GM13977 (cell line): ENCODE results near the gene SETBP1.

Source experiments
- DNase-seq: peaks from one replicate; pipeline ENCODE4 v3.0.0; 2012; ENCODE audit warnings: low spot score
- in situ Hi-C: fragments of 300-500 bp; cut with MboI; formaldehyde crosslinking; loops from one replicate; pipeline ENCODE4 v1.12.0; 2022; ENCODE audit warnings: low sequenced_read_pairs, low pct_unique_long_range_greater_than_20kb, mixed read lengths, inconsistent platforms; ENCODE audit not compliant: unreplicated experiment
- TF ChIP-seq, protein P1 (sequence below): IDR thresholded peaks from 2 replicates; pipeline ENCODE4 v1.5.1; 2012; ENCODE audit warnings: mild to moderate bottlenecking, control low read depth; ENCODE audit not compliant: insufficient read depth; ENCODE audit errors: extremely low read depth, missing control alignments

The SETBP1 gene

GRCh38 chr18:44737623-44738022 is 56.9 kb downstream of the SETBP1 start:
- in situ Hi-C loops, result no loop called here
- no peak for DNase-seq
- TF ChIP-seq, protein P1, sequence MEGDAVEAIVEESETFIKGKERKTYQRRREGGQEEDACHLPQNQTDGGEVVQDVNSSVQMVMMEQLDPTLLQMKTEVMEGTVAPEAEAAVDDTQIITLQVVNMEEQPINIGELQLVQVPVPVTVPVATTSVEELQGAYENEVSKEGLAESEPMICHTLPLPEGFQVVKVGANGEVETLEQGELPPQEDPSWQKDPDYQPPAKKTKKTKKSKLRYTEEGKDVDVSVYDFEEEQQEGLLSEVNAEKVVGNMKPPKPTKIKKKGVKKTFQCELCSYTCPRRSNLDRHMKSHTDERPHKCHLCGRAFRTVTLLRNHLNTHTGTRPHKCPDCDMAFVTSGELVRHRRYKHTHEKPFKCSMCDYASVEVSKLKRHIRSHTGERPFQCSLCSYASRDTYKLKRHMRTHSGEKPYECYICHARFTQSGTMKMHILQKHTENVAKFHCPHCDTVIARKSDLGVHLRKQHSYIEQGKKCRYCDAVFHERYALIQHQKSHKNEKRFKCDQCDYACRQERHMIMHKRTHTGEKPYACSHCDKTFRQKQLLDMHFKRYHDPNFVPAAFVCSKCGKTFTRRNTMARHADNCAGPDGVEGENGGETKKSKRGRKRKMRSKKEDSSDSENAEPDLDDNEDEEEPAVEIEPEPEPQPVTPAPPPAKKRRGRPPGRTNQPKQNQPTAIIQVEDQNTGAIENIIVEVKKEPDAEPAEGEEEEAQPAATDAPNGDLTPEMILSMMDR, result no peak

DNA sequence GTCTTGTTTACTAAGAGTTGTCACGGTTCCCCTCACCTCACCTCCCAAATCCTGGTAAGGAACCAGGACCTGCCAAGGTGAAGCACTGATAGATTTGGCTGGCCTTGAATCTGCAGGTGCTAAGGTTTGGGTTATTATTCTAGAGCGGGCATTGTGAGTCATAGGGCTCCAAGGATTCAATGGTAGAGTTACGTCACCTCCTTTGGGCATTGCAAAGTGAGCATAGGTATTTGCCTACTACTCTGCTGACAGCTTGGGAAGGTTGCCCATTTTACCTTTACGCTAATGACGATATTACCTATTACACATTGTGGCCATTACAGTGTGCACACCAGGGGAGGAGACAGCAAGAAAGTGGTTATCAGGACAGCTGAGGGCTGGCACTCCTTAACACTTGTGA is 59.3 kb downstream of the SETBP1 start:
- DNase-seq, result no peak
- in situ Hi-C loops, result no loop called here

DNA sequence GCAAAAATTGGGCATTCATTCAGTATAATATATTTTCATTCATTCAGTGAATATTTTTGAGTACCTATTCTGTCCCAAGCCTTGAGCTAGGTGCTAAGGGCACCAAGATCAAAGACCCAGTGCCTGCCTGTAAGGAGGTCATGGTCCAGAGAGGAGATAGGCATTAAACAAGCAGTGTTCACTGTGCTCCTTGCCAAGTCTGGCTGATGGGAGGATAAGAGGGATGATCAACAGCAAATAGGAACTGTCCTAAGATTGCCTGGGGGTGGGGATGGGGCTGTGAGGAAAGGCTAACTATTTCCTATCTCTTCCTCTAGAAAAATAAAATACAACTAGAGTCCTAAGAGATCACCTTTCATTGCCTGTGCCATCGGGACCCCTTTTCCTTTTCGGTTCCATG is 60.4 kb downstream of the SETBP1 start:
- TF ChIP-seq, protein P1, result no peak
- in situ Hi-C loops, result no loop called here
- no peak for DNase-seq

More for the DNA sequence above, 59.3 kb downstream of the SETBP1 start:
- TF ChIP-seq, protein P1, result no peak

GRCh38 chr18:44741511-44741910 is 60.8 kb downstream of the SETBP1 start:
- in situ Hi-C loops, result no loop called here
- no peak for DNase-seq
- TF ChIP-seq, protein P1, result no peak

DNA sequence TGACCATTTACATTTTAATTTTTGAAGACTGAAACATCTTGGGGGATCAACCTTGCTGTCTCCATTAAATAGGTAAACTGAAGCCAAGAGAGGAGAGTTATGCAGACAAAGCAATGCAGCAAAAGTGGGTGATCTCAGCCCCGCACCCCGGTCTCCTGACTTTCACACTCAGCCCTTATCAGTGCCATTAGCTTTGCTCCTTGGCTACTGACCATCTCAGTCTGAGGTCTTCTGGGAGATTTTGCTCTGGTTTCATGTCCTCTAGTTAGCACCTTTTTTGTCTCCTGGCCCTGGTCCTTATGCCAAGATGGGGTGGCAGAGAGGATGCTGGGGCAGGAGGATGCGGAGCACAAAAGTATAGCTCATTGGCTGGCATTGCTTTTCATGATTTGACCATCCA is 61.4 kb downstream of the SETBP1 start:
- DNase-seq, result no peak
- TF ChIP-seq, protein P1, result no peak
- in situ Hi-C loops, result no loop called here

DNA sequence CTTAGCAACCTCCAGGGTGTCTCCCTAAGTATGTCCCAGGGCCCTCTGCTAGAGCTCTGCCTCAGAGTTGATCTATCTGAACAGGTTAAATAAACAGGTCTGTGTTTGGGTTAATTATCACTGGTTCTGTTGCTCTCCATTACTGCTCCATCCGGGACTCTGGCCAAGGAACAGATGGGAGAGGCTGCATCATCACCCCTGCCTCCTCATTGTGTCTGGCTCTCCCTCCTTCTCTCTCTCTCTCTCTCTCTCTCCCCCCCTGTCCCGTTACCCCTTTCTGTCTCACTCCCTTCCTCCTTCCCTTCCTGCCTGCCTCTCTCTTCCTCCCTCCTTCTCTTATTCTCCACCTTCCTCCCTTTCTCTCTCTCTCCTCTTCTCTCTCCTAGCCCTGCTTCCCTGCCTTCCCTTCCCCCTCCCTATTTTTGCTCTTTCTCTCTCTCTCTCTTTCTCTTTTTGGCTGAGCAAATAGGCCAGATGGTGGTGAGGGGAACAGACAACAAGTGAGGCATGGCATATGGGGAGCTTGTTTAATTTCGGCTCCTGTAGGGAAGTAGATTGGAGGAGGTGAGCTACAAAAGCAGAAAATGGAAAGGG is 62.1 kb downstream of the SETBP1 start:
- TF ChIP-seq, protein P1, result no peak
- in situ Hi-C loops, result no loop called here
- no peak for DNase-seq

DNA sequence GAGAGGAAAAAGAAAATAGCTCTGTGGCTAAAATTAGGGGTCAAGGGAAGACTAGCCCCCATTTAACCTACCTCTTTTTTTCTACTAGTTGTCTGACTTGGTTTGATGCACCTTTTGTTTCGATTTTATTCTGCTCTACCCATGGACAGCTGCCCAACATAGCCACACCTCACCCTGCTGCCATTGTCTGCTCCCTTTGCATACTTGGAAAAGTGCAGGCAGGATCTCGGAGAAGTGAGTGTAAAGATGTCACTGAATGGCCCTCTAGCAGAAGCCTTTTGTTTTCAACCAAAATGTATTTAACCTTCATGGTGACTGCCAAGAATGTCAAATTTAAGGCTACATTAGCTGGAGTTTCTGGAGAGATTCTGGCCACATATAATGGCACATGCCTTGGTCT is 62.9 kb downstream of the SETBP1 start:
- DNase-seq, result no peak
- in situ Hi-C loops, result no loop called here
- TF ChIP-seq, protein P1, result no peak
